ENCODE results near the gene ARMC12.
"Not testable (repeated sequence)": the region's sequence is repeated elsewhere in the genome, so short reads cannot be mapped to it uniquely, and the experiment has no call there.

ARMC12 gene

DNA sequence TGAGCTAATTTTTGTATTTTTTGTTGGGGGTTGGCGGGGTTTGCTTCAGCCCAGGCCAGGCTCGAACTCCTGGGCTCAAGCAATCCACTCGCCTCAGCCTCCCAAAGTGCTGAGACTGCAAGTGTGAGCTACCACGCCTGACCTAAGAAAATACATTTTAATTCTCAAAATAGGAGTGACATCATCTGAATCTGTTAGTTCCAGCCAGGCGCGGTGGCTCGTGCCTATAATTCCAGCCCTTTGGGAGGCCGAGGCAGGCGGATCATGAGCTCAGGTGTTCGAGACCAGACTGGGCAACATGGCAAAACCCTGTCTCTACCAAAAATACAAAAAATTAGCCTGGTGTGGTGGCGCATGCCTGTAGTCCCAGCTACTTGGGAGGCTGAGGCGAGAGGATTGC, 2.5 kb upstream of the ARMC12 start:
- DNase-seq (ENCODE audit: low read depth in 2 of 2) = not testable (repeated sequence)

DNA sequence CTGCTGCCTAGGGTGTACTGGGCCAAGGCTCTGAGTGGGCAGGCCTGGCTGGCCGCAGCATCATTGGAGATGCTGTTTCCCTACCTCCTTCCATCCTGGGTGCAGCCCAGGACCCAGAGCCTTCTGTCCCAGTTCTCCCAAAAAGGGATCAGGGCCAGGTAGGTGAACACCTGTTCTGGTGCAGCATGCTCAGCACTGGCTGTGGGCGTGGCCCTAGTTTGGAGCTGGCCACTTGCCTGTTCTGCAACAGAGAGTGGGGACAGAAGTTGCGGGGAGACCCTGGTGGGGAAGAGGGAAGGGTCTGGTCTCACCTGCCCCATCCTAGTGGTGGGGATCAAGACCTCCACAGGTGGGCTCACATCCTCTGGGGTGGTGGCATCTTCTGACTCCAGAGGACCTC, 1.4 kb upstream of the ARMC12 start:
- DNase-seq (ENCODE audit: low read depth in 2 of 2) = no peak

DNA sequence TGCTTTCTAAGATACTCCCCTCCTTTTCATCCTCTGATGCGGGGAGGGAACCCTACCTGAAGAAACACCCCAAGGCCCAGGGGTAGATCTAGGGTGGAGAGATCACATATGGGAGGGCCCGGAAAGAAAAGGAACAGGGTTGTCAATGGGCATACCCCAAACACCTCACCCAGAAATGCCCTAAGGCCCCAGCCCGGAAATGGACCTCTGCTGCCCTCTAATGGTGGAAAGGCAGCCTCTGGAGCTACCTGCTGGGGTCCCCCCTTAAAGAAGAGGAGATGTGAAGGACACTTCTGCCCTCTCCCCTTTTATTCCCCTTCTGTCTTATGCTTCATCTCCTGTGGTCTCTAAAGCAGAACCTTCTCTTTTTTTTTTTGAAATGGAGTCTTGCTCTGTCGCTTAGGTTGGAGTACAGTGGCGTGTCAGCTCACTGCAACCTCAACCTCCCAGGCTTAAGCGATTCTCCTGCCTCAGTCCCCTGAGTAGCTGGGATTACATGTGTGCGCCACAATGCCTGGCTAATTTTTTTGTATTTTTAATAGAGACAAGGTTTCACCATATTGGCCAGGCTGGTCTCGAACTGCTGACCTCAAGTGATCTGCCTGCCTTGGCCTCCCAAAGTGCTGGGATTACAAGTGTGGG, 458 bp upstream of the ARMC12 start:
- peak; percentile 72 to 78 for DNase-seq (ENCODE audit: low read depth in 2 of 2)

DNA sequence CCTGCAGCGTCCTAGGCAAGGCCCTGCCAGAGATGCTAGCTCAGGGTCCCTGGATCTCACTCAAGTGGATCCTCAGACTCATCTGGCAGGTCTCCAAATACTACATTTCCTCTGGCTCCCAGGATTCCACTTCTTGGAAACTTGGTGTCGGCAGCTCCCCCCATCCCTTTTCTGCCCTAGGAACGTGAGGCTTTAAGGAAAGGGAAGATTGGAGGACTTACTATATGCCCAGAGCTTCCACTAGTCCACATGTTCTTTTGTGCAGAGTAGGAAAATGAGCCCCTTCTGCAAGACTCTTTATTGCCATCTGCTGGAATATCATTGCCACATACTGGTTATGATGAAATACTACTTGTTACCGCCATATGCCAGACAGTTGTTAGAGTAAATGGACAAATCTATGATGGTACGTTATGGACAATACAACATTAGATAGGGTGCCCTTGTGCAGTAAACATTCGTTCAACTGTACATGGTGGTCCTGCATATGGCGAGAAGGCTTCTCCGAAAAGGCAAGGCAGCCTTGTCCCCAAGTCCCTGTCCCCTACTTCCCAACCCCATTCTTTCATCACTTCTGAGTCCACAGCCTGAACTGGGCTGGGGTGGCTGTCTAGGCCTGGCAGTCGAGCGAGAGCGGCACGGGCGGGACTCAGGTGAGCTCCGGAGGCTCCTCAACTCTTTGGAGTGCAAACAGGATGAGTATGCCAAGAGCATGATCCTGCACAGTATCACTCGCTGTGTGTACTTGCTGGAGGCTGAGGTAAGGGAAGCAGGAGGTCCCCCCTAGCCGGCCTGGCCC, 780 bp downstream of the ARMC12 start:
- no peak for DNase-seq (ENCODE audit: low read depth in 2 of 2)

DNA sequence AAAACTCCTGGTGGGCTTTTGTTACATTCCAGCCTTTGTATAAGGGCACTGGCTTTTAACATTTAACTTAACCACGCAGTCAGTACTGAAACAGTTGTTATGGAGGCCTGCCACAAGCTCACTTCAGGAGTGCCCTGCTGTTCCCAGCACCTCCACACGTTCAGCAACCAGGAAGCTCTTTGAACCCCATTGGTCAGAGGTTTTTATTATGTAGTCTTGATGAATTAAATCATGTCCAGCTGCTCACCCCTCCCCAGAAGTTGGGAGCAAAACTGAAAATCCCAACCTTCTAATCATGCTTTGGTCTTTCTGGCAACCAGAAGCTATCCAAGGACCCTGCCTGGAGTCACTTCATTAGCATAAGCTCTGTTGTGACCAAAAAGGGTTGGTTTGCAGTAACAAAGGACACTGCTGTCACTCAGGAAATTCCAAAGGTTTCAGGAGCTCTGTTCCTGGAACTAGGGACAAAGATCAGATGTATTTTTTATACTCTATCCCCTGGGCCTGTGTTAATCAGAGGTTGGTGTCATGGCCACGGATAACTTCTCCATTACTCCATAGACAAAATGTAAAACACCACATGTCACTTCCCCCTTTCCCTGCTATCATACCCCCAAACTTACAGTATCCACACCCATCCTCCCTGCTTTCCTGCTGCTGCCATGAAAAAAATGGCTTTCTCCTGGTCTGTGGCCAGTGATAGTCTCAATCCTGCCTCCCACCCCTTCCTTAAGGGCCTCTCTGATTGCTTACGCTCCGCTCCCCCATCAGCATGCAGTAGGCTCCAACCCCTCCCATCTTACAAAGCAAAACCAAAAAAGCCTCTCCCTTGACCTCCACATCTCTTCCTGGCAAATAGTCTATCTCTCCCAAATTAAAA, 3.1 kb downstream of the ARMC12 start:
- DNase-seq (ENCODE audit: low read depth in 2 of 2) = no peak

DNA sequence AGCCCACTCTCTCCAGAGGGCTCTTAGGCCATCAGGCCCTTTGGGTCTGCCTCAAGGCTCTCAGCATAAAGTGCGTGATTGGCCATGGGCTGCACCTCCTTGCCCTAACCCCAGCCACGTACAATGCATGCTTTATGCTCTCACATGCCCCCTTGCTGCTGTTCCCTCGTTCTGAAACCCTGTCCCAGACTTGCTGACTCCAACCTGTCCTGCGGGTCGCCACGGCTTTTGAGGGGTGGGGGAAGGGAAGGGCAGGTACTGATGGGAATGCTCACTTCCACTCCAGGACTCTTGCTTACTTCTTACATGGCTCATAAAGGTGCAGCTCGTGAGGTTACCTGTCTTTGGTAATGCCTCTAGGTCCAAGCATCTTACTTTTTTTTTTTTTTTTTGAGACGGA, 6.0 kb downstream of the ARMC12 start:
- DNase-seq (ENCODE audit: low read depth in 2 of 2) = no peak

DNA sequence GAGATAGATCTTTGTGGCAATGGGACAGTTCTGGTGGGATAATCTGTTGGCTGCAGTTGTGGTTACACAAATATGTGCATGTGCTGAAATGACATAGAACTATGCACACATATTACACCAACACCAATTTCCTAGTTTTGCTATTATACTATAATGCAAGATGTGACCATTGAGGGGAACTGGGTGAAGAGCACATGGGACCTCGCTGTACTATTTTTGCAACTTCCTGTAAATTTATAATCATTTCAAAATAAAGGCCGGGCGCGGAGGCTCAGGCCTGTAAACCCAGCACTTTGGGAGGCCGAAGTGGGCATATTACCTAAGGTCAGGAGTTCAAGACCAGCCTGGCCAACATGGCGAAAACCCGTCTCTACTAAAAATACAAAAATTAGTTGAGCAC, 8.7 kb downstream of the ARMC12 start:
- DNase-seq (ENCODE audit: low read depth in 2 of 2) = no peak

DNA sequence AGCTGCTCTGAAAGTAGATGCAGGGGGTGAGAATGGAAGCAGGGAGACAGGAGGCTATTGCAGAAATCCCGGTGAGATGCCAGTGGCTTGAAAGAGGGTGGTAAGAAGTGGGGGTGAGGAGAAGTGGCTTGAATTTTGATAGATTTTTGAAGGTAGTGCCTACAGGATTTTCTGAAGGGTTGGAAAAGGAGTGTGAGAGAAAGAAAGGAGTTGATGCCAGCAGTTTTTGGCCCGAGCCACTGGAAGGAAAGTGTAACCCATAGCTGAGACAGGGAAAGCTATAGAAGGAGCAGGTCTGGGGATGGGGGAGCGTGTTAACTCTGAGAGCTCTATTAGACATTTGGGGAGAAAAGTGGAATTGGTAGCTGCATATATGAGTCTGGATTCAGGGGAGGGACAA, 9.7 kb downstream of the ARMC12 start:
- DNase-seq (ENCODE audit: low read depth in 2 of 2) = no peak

DNA sequence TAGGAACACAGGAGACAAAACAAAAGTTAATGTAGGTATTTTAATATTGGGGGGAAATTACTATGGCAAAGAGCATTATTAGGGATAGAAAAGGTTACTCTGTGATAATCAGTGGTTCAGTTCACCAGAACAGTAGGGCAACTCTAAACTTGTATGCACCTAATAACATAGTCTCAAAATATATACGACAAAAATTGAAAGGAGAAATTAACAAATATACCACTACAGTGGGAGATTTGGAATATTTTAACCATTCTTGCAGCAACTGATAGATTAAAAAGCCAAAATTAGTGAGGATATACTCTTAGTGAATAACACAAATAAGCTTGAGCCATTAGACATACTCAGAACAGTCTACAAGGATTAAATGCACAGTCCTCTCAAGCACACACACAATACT, 11.0 kb downstream of the ARMC12 start:
- no peak for DNase-seq (ENCODE audit: low read depth in 2 of 2)

DNA sequence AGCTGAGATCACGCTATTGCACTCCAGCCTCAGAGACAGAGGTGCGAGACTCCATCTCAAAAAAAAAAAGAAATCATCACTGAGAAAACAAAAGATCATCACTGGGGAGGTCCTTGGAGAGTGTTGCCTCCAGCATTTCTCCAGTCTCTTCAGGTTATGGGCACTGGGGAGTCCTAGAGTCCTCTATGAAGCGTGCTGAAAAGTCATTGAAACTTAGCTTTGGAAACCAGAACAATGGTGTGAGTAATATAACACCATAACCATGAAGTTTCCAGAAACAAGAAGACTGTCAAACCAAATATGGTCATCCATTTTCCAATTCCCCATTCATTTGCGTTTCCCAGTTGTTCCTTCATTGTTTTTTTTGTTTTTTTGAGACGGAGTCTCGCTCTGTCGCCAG, 13.7 kb downstream of the ARMC12 start:
- DNase-seq (ENCODE audit: low read depth in 2 of 2) = no peak

DNA sequence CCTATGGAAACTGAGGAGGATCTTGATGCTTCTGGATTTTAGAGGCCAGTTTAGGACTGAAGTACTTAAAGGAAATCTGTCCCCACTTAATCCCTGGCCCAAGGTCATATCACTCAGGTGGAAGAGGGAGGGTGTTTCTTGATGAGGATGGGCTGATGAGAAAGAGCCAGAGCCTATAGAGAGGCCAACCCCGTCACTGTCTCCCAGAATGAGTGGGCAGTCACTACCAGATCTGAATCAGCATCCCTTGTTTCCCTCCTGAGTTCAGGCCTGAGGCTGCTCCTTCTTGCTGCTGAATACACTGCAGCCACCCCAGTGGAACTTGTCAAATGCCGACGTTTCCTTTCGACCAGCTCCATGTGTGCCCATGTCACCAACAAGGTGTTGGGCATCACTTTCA, 14.8 kb downstream of the ARMC12 start:
- peak in 1 of 2 donors; percentile 22 for DNase-seq (ENCODE audit: low read depth in 2 of 2)

DNA sequence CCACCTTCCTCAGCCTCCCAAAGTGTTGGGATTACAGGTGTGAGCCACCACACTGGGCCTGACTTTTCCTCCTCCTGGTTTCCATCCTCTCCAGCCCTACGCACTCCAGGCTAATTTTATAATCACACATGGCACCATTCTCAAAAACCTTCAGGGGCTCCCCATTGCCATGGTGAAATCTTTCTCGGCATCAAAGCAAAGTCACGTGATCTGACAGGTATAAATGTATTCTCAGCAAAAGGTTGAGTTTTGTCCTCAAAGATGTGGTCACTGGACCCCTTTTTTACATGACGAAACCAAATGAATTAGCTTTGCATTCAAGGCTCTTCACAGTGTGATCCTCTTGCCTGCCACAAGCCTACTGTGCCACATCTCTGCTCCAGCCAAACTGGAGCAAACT, 15.5 kb downstream of the ARMC12 start:
- no peak for DNase-seq (ENCODE audit: low read depth in 2 of 2)

DNA sequence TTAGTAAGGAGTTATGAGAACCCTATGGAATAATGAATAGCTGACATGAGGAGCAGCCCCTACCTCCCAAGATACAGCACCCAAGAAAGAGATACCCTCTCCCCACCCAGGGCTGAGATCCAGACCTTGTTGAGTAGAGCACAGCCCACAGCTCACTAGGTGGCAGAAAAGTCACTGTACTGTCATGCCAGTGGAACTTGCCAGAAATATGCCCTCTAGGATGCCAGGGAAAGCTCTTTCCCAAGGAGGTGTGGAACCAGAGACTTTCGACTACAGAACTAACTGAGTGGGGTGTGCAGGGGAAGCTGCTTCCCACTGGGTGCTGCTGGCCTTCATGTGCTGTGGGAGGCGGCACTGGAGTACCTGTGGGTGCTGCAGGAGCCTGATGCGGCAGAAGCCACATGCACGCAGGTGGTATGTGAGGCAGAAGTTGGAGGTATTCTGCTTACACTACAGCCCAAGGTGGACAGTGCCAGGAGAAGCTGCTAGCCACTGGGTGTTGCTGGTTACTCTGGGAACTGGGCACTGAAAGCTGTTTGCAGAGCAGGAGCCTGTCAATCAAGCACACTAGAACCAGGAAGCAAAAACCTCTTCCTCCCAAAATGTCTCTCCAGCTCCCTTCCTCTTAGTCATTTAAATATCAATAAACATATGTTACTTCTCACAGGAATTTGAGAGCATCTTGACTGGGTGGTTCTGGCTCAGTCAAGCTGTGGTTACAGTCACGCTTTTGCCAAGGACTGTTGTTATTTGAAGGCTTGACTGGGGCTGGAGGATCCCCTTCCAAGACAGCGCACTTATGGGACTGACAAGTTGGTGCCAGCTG, 17.8 kb downstream of the ARMC12 start:
- DNase-seq (ENCODE audit: low read depth in 2 of 2) = no peak

DNA sequence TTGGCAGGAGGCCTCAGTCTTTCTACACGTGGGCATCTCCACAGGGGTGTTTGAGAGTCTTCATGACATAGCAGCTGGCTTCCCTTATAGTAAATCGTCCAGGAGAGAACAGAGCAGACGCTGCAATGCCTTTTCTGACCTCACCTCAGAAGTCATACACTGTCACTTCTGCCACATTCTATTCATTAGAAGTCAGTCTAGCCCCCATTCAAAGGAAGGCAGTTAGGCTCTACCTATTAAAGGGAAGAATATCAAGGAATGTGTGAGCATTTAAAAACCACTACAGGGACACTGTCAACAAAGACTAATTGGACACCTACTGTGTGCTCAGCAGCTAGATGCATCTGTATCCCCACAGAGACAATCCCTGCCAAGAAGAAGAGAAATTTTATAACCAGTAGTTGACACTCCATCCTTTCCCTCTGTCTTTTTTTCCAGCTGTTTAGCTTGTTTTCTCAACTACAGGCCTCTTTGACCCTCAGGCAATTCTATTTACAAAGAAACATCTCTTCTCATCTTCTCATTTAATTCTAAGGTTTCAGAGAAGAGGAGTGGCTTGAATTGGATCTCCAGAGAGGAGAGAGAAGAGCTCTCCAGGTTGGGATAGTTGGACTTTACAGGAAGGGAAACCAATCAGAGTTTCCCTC, 18.6 kb downstream of the ARMC12 start:
- no peak for DNase-seq (ENCODE audit: low read depth in 2 of 2)

DNA sequence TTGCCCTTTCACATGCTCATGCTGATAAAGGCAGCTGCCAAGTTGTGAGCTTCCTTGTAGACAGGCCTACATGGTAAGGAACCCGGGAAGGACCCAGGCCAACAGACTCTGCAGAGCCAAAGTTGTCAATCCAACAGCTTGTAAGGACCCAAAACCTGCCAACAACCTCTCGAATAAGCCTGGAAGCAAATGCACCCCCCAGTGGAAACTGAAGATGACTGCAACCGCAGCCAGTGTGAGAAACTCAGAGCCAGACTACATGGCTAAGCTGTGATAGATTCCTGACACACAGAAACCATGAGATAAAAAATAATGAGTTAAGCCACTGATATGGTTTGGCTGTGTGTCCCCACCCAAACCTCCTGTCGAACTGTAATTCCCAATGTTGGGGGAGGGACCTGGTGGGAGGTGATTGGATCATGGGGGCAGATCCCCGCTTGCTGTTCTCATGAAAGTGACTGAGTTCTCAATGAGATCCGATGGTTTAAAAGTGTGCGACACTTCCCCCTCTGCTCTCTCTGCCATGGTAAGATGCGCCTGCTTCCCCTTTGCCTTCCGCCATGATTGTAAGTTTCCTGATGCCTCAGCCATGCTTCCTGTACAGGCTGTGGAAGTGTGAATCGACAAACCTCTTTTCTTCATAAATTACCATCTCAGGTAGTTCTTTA, 20.8 kb downstream of the ARMC12 start:
- DNase-seq (ENCODE audit: low read depth in 2 of 2) = no peak

DNA sequence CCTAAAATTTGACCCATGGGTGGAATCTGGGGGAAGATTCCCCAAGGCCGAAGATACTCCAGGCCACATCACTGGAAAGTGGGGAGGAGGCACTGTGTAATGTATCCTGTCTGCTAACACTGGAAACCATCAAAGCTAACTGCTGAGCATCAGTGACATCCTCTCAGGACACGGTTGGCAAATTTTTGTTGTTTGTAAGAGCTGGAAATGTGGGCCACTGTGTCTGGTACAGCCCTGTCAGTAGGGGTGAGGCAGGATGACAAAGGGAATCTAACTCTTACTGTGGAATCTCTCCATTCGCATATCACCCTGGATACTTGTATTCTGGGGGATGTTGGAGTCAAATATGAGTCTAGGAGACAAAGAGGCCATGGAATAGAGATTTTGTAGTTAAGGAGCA, 22.6 kb downstream of the ARMC12 start:
- DNase-seq (ENCODE audit: low read depth in 2 of 2) = no peak

DNA sequence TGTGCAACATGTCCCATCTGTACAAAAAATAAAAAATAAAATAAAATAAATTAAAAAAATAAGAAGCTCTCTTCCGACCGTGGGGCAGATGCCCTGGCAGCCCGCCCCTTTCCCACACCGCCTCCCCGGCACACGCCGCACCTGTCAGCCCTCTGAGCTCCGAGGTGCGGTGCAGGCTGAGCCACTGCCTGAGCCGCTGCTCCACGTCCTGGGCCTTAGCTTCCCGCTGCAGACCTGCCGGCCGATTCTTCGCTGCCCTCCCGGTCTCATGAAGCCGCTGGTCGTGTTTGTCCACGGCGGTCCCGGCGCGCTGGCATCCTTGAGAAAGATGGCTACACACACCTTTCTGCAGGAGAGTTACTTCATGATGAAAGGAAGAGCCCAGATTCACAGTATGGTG, 28.9 kb downstream of the ARMC12 start:
- DNase-seq (ENCODE audit: low read depth in 2 of 2) = no peak

DNA sequence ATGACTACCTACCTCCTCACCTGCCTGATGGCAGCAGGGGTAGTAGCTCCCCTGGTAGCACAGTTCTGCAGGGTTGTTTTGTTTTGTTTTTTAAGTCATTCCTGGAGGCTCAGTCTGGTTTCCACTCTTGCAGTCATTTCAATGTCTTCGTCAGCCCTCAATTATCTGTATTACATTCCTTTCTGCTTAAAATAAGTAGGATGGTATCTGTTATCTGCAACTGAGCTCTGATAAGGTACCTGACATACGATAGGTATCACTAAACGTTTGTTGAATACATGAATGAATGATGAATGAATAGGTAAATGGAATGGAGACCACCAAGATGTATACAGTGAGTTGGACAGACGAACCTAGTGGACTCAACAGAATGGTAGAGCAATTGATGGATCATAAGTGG, 32.4 kb downstream of the ARMC12 start:
- no peak for DNase-seq (ENCODE audit: low read depth in 2 of 2)

DNA sequence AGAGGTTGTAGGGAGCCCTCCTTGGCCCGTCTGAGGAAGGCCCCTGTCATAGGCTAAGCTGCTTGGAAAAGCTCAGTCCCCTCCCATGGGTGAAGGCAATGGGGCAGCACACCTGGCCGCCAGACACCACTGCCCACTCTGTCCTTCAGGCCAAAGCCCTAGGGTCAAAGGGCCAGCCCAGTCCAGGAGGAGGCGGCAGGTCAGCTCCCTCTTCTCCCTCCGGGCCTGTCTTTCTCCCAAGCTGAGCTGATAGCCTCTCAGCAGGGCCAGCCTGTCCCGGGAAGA, 34.5 kb downstream of the ARMC12 start:
- no peak for DNase-seq (ENCODE audit: low read depth in 2 of 2)

DNA sequence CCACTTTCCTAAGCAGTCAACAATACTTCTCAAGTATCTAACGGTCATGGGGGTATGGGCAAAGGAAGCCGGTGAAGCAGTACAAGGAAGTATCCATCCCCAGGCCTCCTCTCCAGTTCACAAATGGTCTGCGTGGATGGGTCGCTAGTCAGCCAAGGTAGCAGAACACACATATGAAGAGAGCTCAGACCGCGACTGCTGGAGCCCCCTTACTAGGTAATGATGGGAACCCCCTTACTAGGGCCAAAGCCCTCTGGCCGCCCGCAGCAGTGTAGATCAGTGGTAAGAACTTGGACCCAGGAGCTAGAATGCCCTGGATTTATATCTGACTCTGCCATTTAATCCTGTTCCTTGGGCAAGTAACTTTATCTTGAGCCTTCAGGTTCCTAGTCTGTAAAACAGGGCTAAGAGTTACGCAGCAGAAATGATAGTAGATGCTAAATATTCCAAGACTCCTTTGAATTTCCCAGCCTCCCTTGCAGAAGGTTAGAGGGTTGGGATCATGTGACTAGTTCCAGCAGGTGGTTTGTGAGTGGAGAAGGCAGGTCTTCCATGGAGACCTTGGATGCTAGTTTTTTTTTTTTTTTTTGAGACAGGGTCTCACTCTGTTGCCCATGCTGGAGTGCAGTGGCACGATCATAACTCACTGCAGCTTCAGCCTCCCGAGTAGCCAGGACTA, 37.4 kb downstream of the ARMC12 start:
- DNase-seq (ENCODE audit: low read depth in 2 of 2) = no peak
